Loucy (cell line): ENCODE data around the gene DRGX.

ENCODE experiments used
- H2AFZ ChIP-seq: fragments of 200-600 bp; sonication (generic); 2 replicates; pipeline ENCODE4 v1.6.0; 2016; ENCODE audit warnings: antibody characterized with exemption, mild to moderate bottlenecking, low read length, moderate library complexity
- H3F3A ChIP-seq: fragments of 200-600 bp; 2 replicates; pipeline ENCODE4 v1.6.0; 2016; ENCODE audit warnings: antibody characterized with exemption, low read depth, mild to moderate bottlenecking
- H3K27me3 ChIP-seq: fragments of 200-600 bp; sonication (generic); 2 replicates; pipeline ENCODE4 v1.6.1; 2014; ENCODE audit warnings: low read length, mild to moderate bottlenecking; ENCODE audit not compliant: insufficient read depth, poor library complexity, severe bottlenecking
- H3K36me3 ChIP-seq: fragments of 200-600 bp; sonication (generic); 2 replicates; pipeline ENCODE4 v1.6.1; 2016; ENCODE audit warnings: low read length; ENCODE audit not compliant: insufficient read depth
- H3K4me1 ChIP-seq: fragments of 200-600 bp; sonication (generic); 2 replicates; pipeline ENCODE4 v1.5.1; 2014; ENCODE audit warnings: low read length, mild to moderate bottlenecking; ENCODE audit not compliant: insufficient read depth, poor library complexity, severe bottlenecking
- H3K4me2 ChIP-seq: fragments of 200-600 bp; sonication (generic); 2 replicates; pipeline ENCODE4 v1.6.0; 2014; ENCODE audit warnings: antibody characterized with exemption, low read length, low read depth, mild to moderate bottlenecking; ENCODE audit not compliant: poor library complexity, severe bottlenecking
- H3K4me3 ChIP-seq: fragments of 200-600 bp; sonication (generic); 2 replicates; pipeline ENCODE4 v1.5.1; 2014; ENCODE audit warnings: low read length, mild to moderate bottlenecking, mixed read lengths; ENCODE audit not compliant: poor library complexity, severe bottlenecking
- H3K79me2 ChIP-seq: fragments of 200-600 bp; sonication (generic); 2 replicates; pipeline ENCODE4 v1.6.1; 2014; ENCODE audit warnings: low read length; ENCODE audit not compliant: insufficient read depth
- H3K9ac ChIP-seq: fragments of 200-600 bp; sonication (generic); 2 replicates; pipeline ENCODE4 v1.6.0; 2014; ENCODE audit warnings: mild to moderate bottlenecking, low read depth, low read length, moderate library complexity; ENCODE audit not compliant: poor library complexity, severe bottlenecking
- H3K9me2 ChIP-seq: fragments of 200-600 bp; sonication (generic); replicated peaks from 2 replicates; pipeline ENCODE4 v1.6.1; 2016; ENCODE audit warnings: low read depth, low read length, mixed read lengths
- H3K9me3 ChIP-seq: fragments of 200-600 bp; sonication (generic); 2 replicates; pipeline ENCODE4 v1.6.1; 2014; ENCODE audit warnings: mild to moderate bottlenecking, antibody characterized with exemption, low read length, low read depth; ENCODE audit not compliant: insufficient read depth
- H4K20me1 ChIP-seq: fragments of 200-600 bp; sonication (generic); 2 replicates; pipeline ENCODE4 v1.6.0; 2014; ENCODE audit warnings: antibody characterized with exemption, low read length, mild to moderate bottlenecking; ENCODE audit not compliant: insufficient read depth, poor library complexity, severe bottlenecking
- CTCF ChIP-seq: fragments of 200-600 bp; sonication (generic); conservative IDR thresholded peaks from 2 replicates; pipeline ENCODE4 v1.5.1; 2014; ENCODE audit warnings: mild to moderate bottlenecking, antibody characterized with exemption, low read length
- EZH2phosphoT487 ChIP-seq: fragments of 200-600 bp; IDR thresholded peaks from 2 replicates; pipeline ENCODE4 v1.6.1; 2018; ENCODE audit warnings: antibody characterized with exemption, mild to moderate bottlenecking, moderate library complexity, borderline replicate concordance

DRGX gene

DNA sequence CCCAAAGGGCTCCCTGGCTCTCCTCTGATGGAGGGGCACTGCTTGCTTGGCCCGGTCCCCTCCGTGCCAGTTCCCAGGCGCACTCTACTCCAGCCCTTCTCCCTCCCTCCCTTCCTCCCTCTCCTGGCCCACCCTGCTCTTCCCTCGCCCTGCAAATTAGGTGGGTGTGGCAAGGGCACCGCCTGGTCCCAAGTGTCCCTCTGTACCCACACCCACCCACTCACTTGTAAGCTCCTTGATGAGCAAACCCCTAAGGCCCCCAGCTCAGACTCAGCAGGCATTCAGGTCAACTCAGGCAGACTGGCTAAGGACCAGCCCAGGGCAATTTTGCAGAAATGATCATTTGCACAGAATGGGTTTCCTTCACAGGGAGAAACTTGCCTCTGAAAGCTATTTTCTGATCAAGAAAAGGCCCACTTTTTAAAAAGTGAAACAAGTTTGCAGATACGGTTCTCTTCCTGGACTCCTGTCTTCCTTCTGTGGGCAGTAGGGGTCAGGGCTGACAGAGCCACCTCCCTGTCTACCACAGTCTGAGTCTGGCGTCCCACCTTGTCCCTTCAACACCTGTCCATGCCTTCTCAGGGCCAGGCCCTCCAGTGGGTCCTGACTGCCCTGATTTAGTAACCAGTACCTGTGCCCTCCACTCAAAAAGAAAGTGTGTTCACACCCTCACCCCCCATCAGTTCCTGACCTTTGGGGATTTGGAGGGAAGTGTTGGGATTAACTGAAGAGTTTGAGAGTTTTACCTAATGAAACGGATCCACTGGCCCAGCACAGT, 68.7 kb downstream of the DRGX start:
- Histone ChIP-seq H3K4me3 (no peak overlapping the region), H3K4me2 (no peak overlapping the region), H3K36me3 (no peaks in the 10 kb centered on the region), H3K9ac (no peak overlapping the region), H3K4me1 (no peaks in the 10 kb centered on the region), H4K20me1 (no peaks in the 10 kb centered on the region), H3K9me3 (no peaks in the 10 kb centered on the region), H3F3A (no peaks in the 10 kb centered on the region), H2AFZ (no peak overlapping the region), H3K27me3 (peaks cover 35% of the 10 kb centered on the region), H3K79me2 (no peaks in the 10 kb centered on the region), H3K9me2 (no peaks in the 10 kb centered on the region)
- TF ChIP-seq EZH2phosphoT487 (no peak), CTCF (no peak)

- peaks cover 25% of the 10 kb centered on the region for H3K27me3 ChIP-seq
- H3K4me2 ChIP-seq = no peak overlapping the region
- H3K79me2 ChIP-seq = no peaks in the 10 kb centered on the region
- H3K9ac ChIP-seq = no peak overlapping the region
- H3K9me2 ChIP-seq = no peaks in the 10 kb centered on the region
- H3F3A ChIP-seq = no peaks in the 10 kb centered on the region
- H3K9me3 ChIP-seq = no peaks in the 10 kb centered on the region
- H3K4me1 ChIP-seq = peaks cover 3% of the 10 kb centered on the region
- no peak for TF ChIP-seq CTCF
- no peak for TF ChIP-seq EZH2phosphoT487
- no peak overlapping the region for H2AFZ ChIP-seq
- no peak overlapping the region for H3K4me3 ChIP-seq
- no peaks in the 10 kb centered on the region for H4K20me1 ChIP-seq
- H3K36me3 ChIP-seq = no peaks in the 10 kb centered on the region
Observed at GRCh38 chr10:49325916-49326783, 69.7 kb downstream of the DRGX start.

DNA sequence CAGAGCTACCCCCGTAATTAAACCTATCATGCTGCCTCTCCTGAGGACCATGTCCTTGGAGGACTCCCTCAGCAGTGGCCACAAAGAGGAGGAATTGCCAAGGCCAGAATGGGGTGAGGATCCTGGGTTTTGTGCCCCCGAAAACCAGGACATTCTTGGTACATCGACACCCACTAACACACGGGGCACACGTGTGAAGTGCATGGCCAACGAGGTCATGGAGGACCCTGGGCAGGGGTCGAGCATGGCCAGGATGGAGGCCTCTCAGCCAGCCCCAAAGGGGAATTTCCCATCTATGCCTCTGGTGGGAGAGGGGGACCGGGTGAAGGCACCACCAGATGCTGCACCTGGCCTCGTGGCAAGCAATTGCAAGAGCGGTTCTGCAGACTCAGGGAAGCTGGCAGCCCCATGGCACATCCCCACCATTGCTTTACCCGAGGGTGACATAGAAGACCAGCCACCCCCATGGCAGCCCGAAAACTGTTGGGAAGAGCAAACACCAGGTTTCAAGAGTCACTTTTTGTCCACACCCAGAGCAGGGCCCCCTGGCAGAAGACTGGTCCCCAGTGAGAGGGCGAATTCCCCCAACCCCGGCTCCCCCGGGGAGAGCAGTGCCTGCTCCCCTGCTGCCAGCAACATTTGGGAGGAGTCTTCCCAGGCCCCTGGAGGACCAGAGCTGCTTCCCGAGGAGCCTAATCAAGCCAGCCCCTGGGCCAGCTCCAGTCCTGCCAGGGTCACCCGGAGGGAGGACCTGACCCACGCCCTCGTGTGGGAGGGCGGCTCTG, 70.6 kb downstream of the DRGX start:
- no peak overlapping the region for H3K4me2 ChIP-seq
- H3K9me3 ChIP-seq = no peaks in the 10 kb centered on the region
- no peak overlapping the region for H3K9ac ChIP-seq
- no peaks in the 10 kb centered on the region for H3K79me2 ChIP-seq
- H3K4me3 ChIP-seq = no peak overlapping the region
- no peak overlapping the region for H2AFZ ChIP-seq
- no peaks in the 10 kb centered on the region for H3K9me2 ChIP-seq
- H3K4me1 ChIP-seq = peaks cover 12% of the 10 kb centered on the region
- H3F3A ChIP-seq = no peaks in the 10 kb centered on the region; the same call in 1 of the 2 replicates
- peaks cover 16% of the 10 kb centered on the region for H3K27me3 ChIP-seq
- TF ChIP-seq EZH2phosphoT487 (no peak), CTCF (no peak)
- H3K36me3 ChIP-seq = no peaks in the 10 kb centered on the region
- H4K20me1 ChIP-seq = no peaks in the 10 kb centered on the region
